ENCODE data around the gene TSPO2. TPM values are rescaled to one million over a fixed set of nuclear protein-coding genes. Genes with fewer than 3 reads are reported as not detected.

TSPO2 gene
- total RNA-seq, 1 experiment from 2014 or later = not detected

Other genes with a start within 250 kb of the TSPO2 start
- gene UNC5CL, start 3.2 kb upstream of the TSPO2 start, total RNA-seq (2014; rRNA removed; shearing (Covaris generic)) = 0.71 TPM in 1 of 2 replicates, not detected in the other
- gene APOBEC2, start 10.7 kb downstream of the TSPO2 start, total RNA-seq (2014; rRNA removed; shearing (Covaris generic)) = not detected in 2 replicates
- 8.7 and 14.8 TPM in 2 replicates for gene OARD1, start 29.9 kb downstream of the TSPO2 start, total RNA-seq (2014; rRNA removed; shearing (Covaris generic))
- gene NFYA, start 30.5 kb downstream of the TSPO2 start, total RNA-seq (2014; rRNA removed; shearing (Covaris generic)) = 21.2 and 26.8 TPM in 2 replicates
- not detected in 2 replicates for gene TREML1, start 111.9 kb downstream of the TSPO2 start, total RNA-seq (2014; rRNA removed; shearing (Covaris generic))
- not detected in 2 replicates for gene TREM2, start 120.6 kb downstream of the TSPO2 start, total RNA-seq (2014; rRNA removed; shearing (Covaris generic))
- gene TREML2, start 158.7 kb downstream of the TSPO2 start, total RNA-seq (2014; rRNA removed; shearing (Covaris generic)) = not detected in 2 replicates
- not detected in 2 replicates for gene TREML4, start 185.9 kb downstream of the TSPO2 start, total RNA-seq (2014; rRNA removed; shearing (Covaris generic))
- gene TREM1, start 244.2 kb downstream of the TSPO2 start, total RNA-seq (2014; rRNA removed; shearing (Covaris generic)) = not detected in 2 replicates